HEK293 (cell line): Measurements from ENCODE around the gene TRABD.

Source experiments
- AEBP2 ChIP-seq: fragments of 450-650 bp; formaldehyde crosslinking; IDR thresholded peaks from 2 replicates; pipeline ENCODE4 v1.5.1; 2016; ENCODE audit warnings: missing biosample characterization, missing genetic modification characterization, borderline replicate concordance
- BCL11A ChIP-seq: fragments of 450-650 bp; formaldehyde crosslinking; IDR thresholded peaks from 2 replicates; pipeline ENCODE4 v1.5.1; 2016; ENCODE audit warnings: low read depth, missing biosample characterization, missing genetic modification characterization
- PRDM6 ChIP-seq: fragments of 450-650 bp; formaldehyde crosslinking; IDR thresholded peaks from 2 replicates; pipeline ENCODE4 v1.5.1; 2017; ENCODE audit warnings: missing biosample characterization, missing genetic modification characterization
- TRIM28 ChIP-seq: IDR thresholded peaks from 2 replicates; pipeline ENCODE4 v1.6.1; 2011; ENCODE audit warnings: low read length, control low read depth, borderline replicate concordance
- ZBTB11 ChIP-seq: fragments of 450-650 bp; formaldehyde crosslinking; conservative IDR thresholded peaks from 2 replicates; pipeline ENCODE4 v1.5.1; 2016; ENCODE audit warnings: low read depth, missing biosample characterization, missing genetic modification characterization
- ZFP69B ChIP-seq: fragments of 450-650 bp; formaldehyde crosslinking; IDR thresholded peaks from 2 replicates; pipeline ENCODE4 v1.5.1; 2016; ENCODE audit warnings: missing biosample characterization, missing genetic modification characterization
- ZNF10 ChIP-seq: fragments of 450-650 bp; formaldehyde crosslinking; IDR thresholded peaks from 2 replicates; pipeline ENCODE4 v1.5.1; 2017; ENCODE audit warnings: missing biosample characterization, missing genetic modification characterization
- ZNF114 ChIP-seq: fragments of 450-650 bp; formaldehyde crosslinking; IDR thresholded peaks from 2 replicates; pipeline ENCODE4 v1.5.0; 2017; ENCODE audit warnings: missing biosample characterization, missing genetic modification characterization
- ZNF23 ChIP-seq: fragments of 450-650 bp; formaldehyde crosslinking; IDR thresholded peaks from 2 replicates; pipeline ENCODE4 v1.5.1; 2016; ENCODE audit warnings: missing biosample characterization, missing genetic modification characterization, borderline replicate concordance
- ZNF335 ChIP-seq: fragments of 450-650 bp; formaldehyde crosslinking; conservative IDR thresholded peaks from 2 replicates; pipeline ENCODE4 v1.5.1; 2016; ENCODE audit warnings: missing biosample characterization, missing genetic modification characterization
- ZNF341 ChIP-seq: fragments of 450-650 bp; formaldehyde crosslinking; IDR thresholded peaks from 2 replicates; pipeline ENCODE4; 2016; ENCODE audit warnings: low read depth, missing biosample characterization, missing genetic modification characterization
- ZNF350 ChIP-seq: fragments of 450-650 bp; formaldehyde crosslinking; IDR thresholded peaks from 2 replicates; pipeline ENCODE4 v1.5.0; 2017; ENCODE audit warnings: missing biosample characterization, mild to moderate bottlenecking, missing genetic modification characterization
- ZNF394 ChIP-seq: fragments of 450-650 bp; formaldehyde crosslinking; IDR thresholded peaks from 2 replicates; pipeline ENCODE4 v1.5.1; 2016; ENCODE audit warnings: missing biosample characterization, missing genetic modification characterization, mild to moderate bottlenecking, moderate library complexity, borderline replicate concordance
- ZNF449 ChIP-seq: fragments of 450-650 bp; formaldehyde crosslinking; IDR thresholded peaks from 2 replicates; pipeline ENCODE4 v1.5.1; 2017; ENCODE audit warnings: missing biosample characterization, mild to moderate bottlenecking, missing genetic modification characterization, moderate library complexity
- ZNF488 ChIP-seq: fragments of 450-650 bp; formaldehyde crosslinking; IDR thresholded peaks from 2 replicates; pipeline ENCODE4 v1.5.1; 2016; ENCODE audit warnings: missing biosample characterization, missing genetic modification characterization
- ZNF510 ChIP-seq: fragments of 450-650 bp; formaldehyde crosslinking; IDR thresholded peaks from 2 replicates; pipeline ENCODE4 v1.5.1; 2018; ENCODE audit warnings: mild to moderate bottlenecking, missing genetic modification characterization, missing biosample characterization; ENCODE audit not compliant: insufficient replicate concordance
- ZNF518A ChIP-seq: fragments of 450-650 bp; formaldehyde crosslinking; conservative IDR thresholded peaks from 2 replicates; pipeline ENCODE4 v1.5.1; 2016; ENCODE audit warnings: low read depth, missing biosample characterization, missing genetic modification characterization
- ZNF580 ChIP-seq: fragments of 450-650 bp; formaldehyde crosslinking; IDR thresholded peaks from 2 replicates; pipeline ENCODE4 v1.5.1; 2016; ENCODE audit warnings: missing biosample characterization, missing genetic modification characterization
- ZNF664 ChIP-seq: fragments of 450-650 bp; formaldehyde crosslinking; IDR thresholded peaks from 2 replicates; pipeline ENCODE4 v1.5.1; 2016; ENCODE audit warnings: missing biosample characterization, missing genetic modification characterization
- ZNF701 ChIP-seq: fragments of 450-650 bp; formaldehyde crosslinking; IDR thresholded peaks from 2 replicates; pipeline ENCODE4 v1.5.1; 2016; ENCODE audit warnings: missing biosample characterization, missing genetic modification characterization
- ZNF704 ChIP-seq: fragments of 450-650 bp; formaldehyde crosslinking; IDR thresholded peaks from 2 replicates; pipeline ENCODE4 v1.5.1; 2016; ENCODE audit warnings: missing biosample characterization, missing genetic modification characterization
- ZNF707 ChIP-seq: fragments of 450-650 bp; formaldehyde crosslinking; IDR thresholded peaks from 2 replicates; pipeline ENCODE4 v1.5.1; 2016; ENCODE audit warnings: missing biosample characterization, missing genetic modification characterization
- ZNF830 ChIP-seq: fragments of 450-650 bp; IDR thresholded peaks from 2 replicates; pipeline ENCODE4 v1.5.0; 2018; ENCODE audit warnings: missing biosample characterization, missing genetic modification characterization, low read depth, mild to moderate bottlenecking, moderate library complexity

Gene TRABD

GRCh38 chr22:50247748-50248147 lies 62.0 kb downstream of the TRABD start (continued):
- TF ChIP-seq ZNF23 (tag by site-specific recombination) (no peak), ZNF510 (no peak), TRIM28 (no peak), ZNF350 (tag by site-specific recombination) (no peak), ZNF701 (no peak), ZNF114 (tag by site-specific recombination) (no peak), ZNF488 (tag by site-specific recombination) (no peak), ZNF449 (no peak), ZNF664 (tag by site-specific recombination) (no peak), ZNF335 (tag by site-specific recombination) (no peak), AEBP2 (tag by site-specific recombination) (no peak), ZNF394 (tag by site-specific recombination) (no peak), ZNF518A (tag by site-specific recombination) (no peak), ZBTB11 (tag by site-specific recombination) (no peak), ZFP69B (tag by site-specific recombination) (no peak), ZNF10 (tag by site-specific recombination) (no peak), ZNF580 (tag by site-specific recombination) (no peak), ZNF341 (tag by site-specific recombination) (peak; percentile 35; the same call in 1 of the 2 replicates), ZNF830 (tag by site-specific recombination) (no peak), ZNF707 (tag by site-specific recombination) (no peak), BCL11A (tag by site-specific recombination) (no peak), PRDM6 (tag by site-specific recombination) (no peak), ZNF704 (tag by site-specific recombination) (no peak)
